Breast epithelium (tissue), 3 donors: ENCODE data around the gene TENM3.

ENCODE experiments used
- CTCF ChIP-seq, 3 donors: fragments of 450-650 bp; IDR thresholded peaks; one replicate each; pipeline ENCODE4 v1.5.1; 2016 to 2017; ENCODE audit warnings: antibody characterized with exemption in 3 of 3, mild to moderate bottlenecking in 3 of 3, moderate library complexity in 3 of 3
- POLR2AphosphoS5 ChIP-seq, 3 donors: sonication (generic); formaldehyde crosslinking; IDR thresholded peaks; one replicate each; pipeline ENCODE4 v1.6.1; 2017; ENCODE audit warnings: antibody characterized with exemption in 3 of 3

- TF ChIP-seq POLR2AphosphoS5 (IDR thresholded peaks at IDR 0.05) (no peak), CTCF (IDR thresholded peaks at IDR 0.05) (no peak)
Measured at GRCh38 chr4:182248295-182248694, 5.1 kb downstream of the TENM3 start.
